ENCODE results near the gene GPRIN3. TPM values are rescaled to one million over a fixed set of nuclear protein-coding genes. Genes with fewer than 3 reads are reported as not detected.

Gene GPRIN3
- total and polyA plus RNA-seq, 3 experiments from 2014 or later: 15.6 to 16.5 (median 16.2) TPM

- Histone ChIP-seq H3K27ac (ENCODE audit: low read depth, low read length) (peak overlapping the region; percentile 65), H3K4me3 (ENCODE audit: low read length) (peak overlapping the region; percentile 41), H3K9me3 (ENCODE audit: low read length) (no peaks in the 10 kb centered on the region), H3K4me1 (ENCODE audit: insufficient read depth, low read length) (peaks cover 90% of the 10 kb centered on the region), H3K27me3 (ENCODE audit: insufficient read depth, low read length, poor library complexity, severe bottlenecking) (no peaks in the 10 kb centered on the region), H3K36me3 (ENCODE audit: insufficient read depth, low read length) (no peaks in the 10 kb centered on the region)
- DNase-seq: peak; percentile 31 to 72 (median 64)
- H3K9me3 Mint-ChIP-seq: no peaks in the 10 kb centered on the region
- ChIA-PET CTCF (interaction anchor here (1.0 to 8.4 kb wide), 10 partner anchors 10 to 72 kb away, joined by 3 to 72 read pairs (median 10); partner anchors contain the start of gene GPRIN3), POLR2A (interaction anchor here (1.0 to 3.5 kb wide), 5 partner anchors 9 to 45 kb away, joined by 3 to 35 read pairs (median 4); partner anchors contain the start of gene GPRIN3)
- H3K4me1 Mint-ChIP-seq: peaks cover 81 to 98% (median 96%) of the 10 kb centered on the region in 3 donors
- peaks cover 0 to 1% of the 10 kb centered on the region in 2 donors for H3K27me3 Mint-ChIP-seq
- H3K36me3 Mint-ChIP-seq: peaks cover 0 to 6% (median 5%) of the 10 kb centered on the region in 3 donors
- H3K27ac Mint-ChIP-seq: peak overlapping the region; percentile 1 to 100 (median 98)
- peak overlapping the region; percentile 67 to 96 (median 90) for H3K4me3 Mint-ChIP-seq
Measured at GRCh38 chr4:89298155-89298554, 9.4 kb downstream of the GPRIN3 start.

GRCh38 chr4:89296896-89297295 lies 10.7 kb downstream of the GPRIN3 start:
- Mint-ChIP-seq H3K27ac (peak overlapping the region; percentile 38 to 100 (median 94)), H3K4me3 (peak overlapping the region; percentile 19 to 91 (median 71)), H3K36me3 (peaks cover 0 to 6% (median 5%) of the 10 kb centered on the region in 3 donors), H3K4me1 (peaks cover 81 to 96% (median 95%) of the 10 kb centered on the region in 3 donors), H3K9me3 (peaks cover 0 to under 1% (median 0%) of the 10 kb centered on the region in 5 donors), H3K27me3 (peaks cover 0 to 1% of the 10 kb centered on the region in 2 donors)
- no peaks in the 10 kb centered on the region for H3K36me3 ChIP-seq (ENCODE audit: insufficient read depth, low read length)
- H3K4me1 ChIP-seq (ENCODE audit: insufficient read depth, low read length): peaks cover 89% of the 10 kb centered on the region
- H3K27me3 ChIP-seq (ENCODE audit: insufficient read depth, low read length, poor library complexity, severe bottlenecking): no peaks in the 10 kb centered on the region
- no peak for DNase-seq
- no peak overlapping the region for H3K4me3 ChIP-seq (ENCODE audit: low read length)
- H3K9me3 ChIP-seq (ENCODE audit: low read length): no peaks in the 10 kb centered on the region
- no peak overlapping the region for H3K27ac ChIP-seq (ENCODE audit: low read depth, low read length)
- ChIA-PET CTCF (interaction anchor here (0.6 to 8.4 kb wide), 5 partner anchors 8 to 70 kb away, joined by 3 to 72 read pairs (median 19); partner anchors contain the start of gene GPRIN3), POLR2A (interaction anchor here (0.9 kb wide), 1 partner anchor 11 kb away, joined by 3 read pairs; no protein-coding TSS in a partner anchor)

DNA sequence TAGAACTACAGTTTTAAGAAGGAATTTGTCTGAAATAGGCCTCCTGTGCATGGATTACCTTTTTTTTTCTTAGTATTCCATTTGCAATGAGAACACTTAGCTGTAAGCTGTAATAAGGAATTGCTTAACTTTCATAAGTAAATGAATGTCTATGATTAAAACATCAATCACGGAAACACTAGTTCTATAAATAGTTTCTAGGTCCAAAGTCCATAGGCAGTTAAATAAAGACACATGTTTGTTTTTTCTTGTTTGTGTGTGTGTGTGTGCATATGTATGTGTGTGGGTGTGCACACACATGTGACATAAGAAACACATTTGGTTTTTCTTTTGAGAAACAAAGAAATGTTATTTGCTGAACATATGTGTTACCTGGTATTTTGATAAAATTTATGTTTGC lies 11.2 kb downstream of the GPRIN3 start:
- H3K36me3 Mint-ChIP-seq: peaks cover 0 to 6% (median 5%) of the 10 kb centered on the region in 3 donors
- peak overlapping the region; percentile 38 to 97 (median 92) for H3K27ac Mint-ChIP-seq
- peaks cover 0 to 5% (median 0%) of the 10 kb centered on the region in 5 donors for H3K9me3 Mint-ChIP-seq
- H3K27me3 ChIP-seq (ENCODE audit: insufficient read depth, low read length, poor library complexity, severe bottlenecking): no peaks in the 10 kb centered on the region
- no peaks in the 10 kb centered on the region for H3K9me3 ChIP-seq (ENCODE audit: low read length)
- no peak overlapping the region for H3K4me3 ChIP-seq (ENCODE audit: low read length)
- ChIA-PET POLR2A (interaction anchor here (0.9 kb wide), 1 partner anchor 12 kb away, joined by 3 read pairs; no protein-coding TSS in a partner anchor), CTCF (interaction anchor here (0.6 to 8.4 kb wide), 4 partner anchors 8 to 70 kb away, joined by 3 to 72 read pairs (median 24); no protein-coding TSS in a partner anchor)
- peak overlapping the region in 6 of 7 donors; percentile 19 to 91 (median 76) for H3K4me3 Mint-ChIP-seq
- H3K27ac ChIP-seq (ENCODE audit: low read depth, low read length): no peak overlapping the region
- H3K4me1 ChIP-seq (ENCODE audit: insufficient read depth, low read length): peaks cover 89% of the 10 kb centered on the region
- H3K4me1 Mint-ChIP-seq: peaks cover 81 to 96% (median 90%) of the 10 kb centered on the region in 3 donors
- H3K27me3 Mint-ChIP-seq: peaks cover 0 to 1% of the 10 kb centered on the region in 2 donors
- no peak for DNase-seq
- no peaks in the 10 kb centered on the region for H3K36me3 ChIP-seq (ENCODE audit: insufficient read depth, low read length)

DNA sequence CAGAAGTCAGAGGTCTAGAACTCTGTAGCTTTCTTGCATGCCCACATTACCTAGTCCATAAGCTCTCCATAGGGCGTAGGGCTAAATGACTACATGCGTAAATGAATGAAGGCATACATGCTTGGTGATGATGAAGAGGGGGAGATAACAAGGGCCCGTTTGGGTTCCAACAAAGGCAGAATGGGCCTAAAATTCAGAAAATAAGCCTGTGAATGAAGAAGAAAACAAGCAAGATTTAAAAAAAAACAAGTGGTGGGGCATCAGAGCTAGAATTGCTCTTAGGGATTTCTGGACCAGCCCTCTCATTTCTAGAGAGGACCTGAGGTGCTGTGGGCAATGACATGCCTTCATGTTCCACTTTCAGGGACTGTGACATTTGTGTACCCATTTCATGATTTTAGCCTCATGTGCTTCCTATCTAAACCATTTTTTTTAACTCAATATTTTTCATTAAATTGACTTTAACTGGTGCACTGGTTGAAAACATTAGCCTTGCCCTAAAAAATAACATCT lies 12.1 kb downstream of the GPRIN3 start:
- ChIA-PET CTCF (interaction anchor here (1.0 to 8.4 kb wide), 9 partner anchors 10 to 50 kb away, joined by 3 to 72 read pairs (median 5); partner anchors contain the start of gene GPRIN3), POLR2A (interaction anchor here (0.7 to 2.4 kb wide), 3 partner anchors 12 to 31 kb away, joined by 3 to 21 read pairs (median 12); partner anchors contain the start of gene GPRIN3)
- Histone ChIP-seq H3K9me3 (ENCODE audit: low read length) (no peaks in the 10 kb centered on the region), H3K36me3 (ENCODE audit: insufficient read depth, low read length) (no peaks in the 10 kb centered on the region), H3K4me1 (ENCODE audit: insufficient read depth, low read length) (peaks cover 89% of the 10 kb centered on the region), H3K27me3 (ENCODE audit: insufficient read depth, low read length, poor library complexity, severe bottlenecking) (no peaks in the 10 kb centered on the region), H3K27ac (ENCODE audit: low read depth, low read length) (peak overlapping the region; percentile 26), H3K4me3 (ENCODE audit: low read length) (peak overlapping the region; percentile 8)
- peak overlapping the region; percentile 67 to 85 (median 77) for H3K4me3 Mint-ChIP-seq
- DNase-seq: no peak
- H3K9me3 Mint-ChIP-seq: peaks cover 0 to 6% (median 0%) of the 10 kb centered on the region in 5 donors
- peak overlapping the region; percentile 86 to 99 (median 94) for H3K27ac Mint-ChIP-seq
- peaks cover 81 to 96% (median 82%) of the 10 kb centered on the region in 3 donors for H3K4me1 Mint-ChIP-seq
- H3K27me3 Mint-ChIP-seq: peaks cover 0 to 1% of the 10 kb centered on the region in 2 donors
- H3K36me3 Mint-ChIP-seq: peaks cover 0 to 6% (median 5%) of the 10 kb centered on the region in 3 donors

GRCh38 chr4:89294573-89295269 lies 12.9 kb downstream of the GPRIN3 start:
- peaks cover 89% of the 10 kb centered on the region for H3K4me1 ChIP-seq (ENCODE audit: insufficient read depth, low read length)
- Mint-ChIP-seq H3K36me3 (peaks cover 0 to 6% (median 5%) of the 10 kb centered on the region in 3 donors), H3K4me1 (peaks cover 74 to 96% (median 84%) of the 10 kb centered on the region in 3 donors), H3K27ac (peak overlapping the region; percentile 86 to 99 (median 94)), H3K9me3 (peaks cover 0 to 6% (median 0%) of the 10 kb centered on the region in 5 donors), H3K27me3 (peaks cover 0 to 1% of the 10 kb centered on the region in 2 donors), H3K4me3 (peak overlapping the region; percentile 73 to 87 (median 82))
- DNase-seq: peak in 2 of 5 donors; percentile 80 to 81
- peak overlapping the region; percentile 3 for H3K4me3 ChIP-seq (ENCODE audit: low read length)
- ChIA-PET POLR2A (interaction anchor here (0.7 to 2.4 kb wide), 7 partner anchors 8 to 36 kb away, joined by 3 to 21 read pairs (median 3); partner anchors contain the start of gene GPRIN3), CTCF (interaction anchor here (1.0 to 8.4 kb wide), 10 partner anchors 9 to 52 kb away, joined by 3 to 72 read pairs (median 4); partner anchors contain the start of gene GPRIN3)
- no peaks in the 10 kb centered on the region for H3K27me3 ChIP-seq (ENCODE audit: insufficient read depth, low read length, poor library complexity, severe bottlenecking)
- H3K9me3 ChIP-seq (ENCODE audit: low read length): no peaks in the 10 kb centered on the region
- peak overlapping the region; percentile 43 for H3K27ac ChIP-seq (ENCODE audit: low read depth, low read length)
- no peaks in the 10 kb centered on the region for H3K36me3 ChIP-seq (ENCODE audit: insufficient read depth, low read length)

DNA sequence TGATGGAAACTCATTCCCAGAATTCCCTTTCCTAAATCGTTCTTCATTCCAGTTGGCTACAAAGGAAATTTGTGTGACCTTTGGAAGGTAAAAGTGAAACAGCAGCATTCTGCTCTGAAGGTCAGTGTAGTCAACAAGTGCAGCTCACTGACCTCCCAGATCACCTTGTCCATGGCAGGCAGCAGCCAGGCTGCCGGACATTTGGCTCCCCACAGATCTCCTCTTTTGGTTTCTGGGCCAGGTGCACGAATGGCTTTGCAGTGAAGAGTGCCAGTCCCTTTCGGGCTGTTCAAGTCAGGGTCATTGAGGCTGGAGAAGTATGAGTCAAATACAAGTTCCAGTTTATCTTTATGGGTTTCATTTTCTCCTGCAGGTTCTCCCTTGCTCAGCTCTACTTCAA lies 14.3 kb downstream of the GPRIN3 start:
- Histone ChIP-seq H3K4me1 (ENCODE audit: insufficient read depth, low read length) (peaks cover 97% of the 10 kb centered on the region), H3K4me3 (ENCODE audit: low read length) (peak overlapping the region; percentile 13), H3K27me3 (ENCODE audit: insufficient read depth, low read length, poor library complexity, severe bottlenecking) (no peaks in the 10 kb centered on the region), H3K36me3 (ENCODE audit: insufficient read depth, low read length) (no peaks in the 10 kb centered on the region), H3K9me3 (ENCODE audit: low read length) (no peaks in the 10 kb centered on the region), H3K27ac (ENCODE audit: low read depth, low read length) (peak overlapping the region; percentile 43)
- POLR2A ChIA-PET: interaction anchor here (1.0 to 2.4 kb wide), 3 partner anchors 10 to 15 kb away, joined by 3 to 21 read pairs (median 12); partner anchors contain the start of gene GPRIN3
- CTCF ChIA-PET: interaction anchor here (1.2 to 8.4 kb wide), 5 partner anchors 10 to 67 kb away, joined by 3 to 72 read pairs (median 4); no protein-coding TSS in a partner anchor
- Mint-ChIP-seq H3K27ac (peak overlapping the region; percentile 86 to 99 (median 94)), H3K9me3 (peaks cover 0 to 6% (median 0%) of the 10 kb centered on the region in 5 donors), H3K4me1 (peaks cover 61 to 99% (median 94%) of the 10 kb centered on the region in 3 donors), H3K36me3 (peaks cover 0 to 6% (median 3%) of the 10 kb centered on the region in 3 donors), H3K27me3 (peaks cover 0 to 1% of the 10 kb centered on the region in 2 donors), H3K4me3 (peak overlapping the region; percentile 50 to 87 (median 82))
- DNase-seq: no peak

Data from CD8-positive, alpha-beta memory T cell (primary cell).